Activated T-cell treated with anti-CD3 and anti-CD28 coated beads, Interleukin-2, amount 50 U/mL, for 24 hours (primary cell): ENCODE results near the gene TMPRSS5.

ENCODE experiments used
- DNase-seq: peaks from one replicate; pipeline ENCODE4 v3.0.0-alpha.2; 2020
- H3K27ac Mint-ChIP-seq: 2 replicates; pipeline ENCODE4 v1.8.0; 2020; ENCODE audit warnings: mild to moderate bottlenecking, mixed read lengths
- H3K27me3 Mint-ChIP-seq: 2 replicates; pipeline ENCODE4 v1.8.0; 2020; ENCODE audit warnings: mixed read lengths
- H3K36me3 Mint-ChIP-seq: 2 replicates; pipeline ENCODE4 v1.8.0; 2020; ENCODE audit warnings: low read depth, mixed read lengths
- H3K4me1 Mint-ChIP-seq: 2 replicates; pipeline ENCODE4 v1.8.0; 2020; ENCODE audit warnings: low read depth, mixed read lengths
- H3K4me3 Mint-ChIP-seq: 2 replicates; pipeline ENCODE4 v1.8.0; 2020; ENCODE audit warnings: mild to moderate bottlenecking, moderate library complexity, mixed read lengths
- H3K9me3 Mint-ChIP-seq: 2 replicates; pipeline ENCODE4 v1.8.0; 2020; ENCODE audit warnings: mixed read lengths

TMPRSS5 gene

GRCh38 chr11:113667801-113668200 lies 38.3 kb downstream of the TMPRSS5 start:
- Mint-ChIP-seq H3K27ac (no peak overlapping the region), H3K4me3 (no peak overlapping the region), H3K4me1 (no peaks in the 10 kb centered on the region), H3K36me3 (no peaks in the 10 kb centered on the region), H3K27me3 (peaks cover 12% of the 10 kb centered on the region), H3K9me3 (peaks cover 5% of the 10 kb centered on the region)
- DNase-seq = no peak

- peaks cover 5% of the 10 kb centered on the region for H3K9me3 Mint-ChIP-seq
- DNase-seq = no peak
- peaks cover 11% of the 10 kb centered on the region for H3K27me3 Mint-ChIP-seq
- H3K36me3 Mint-ChIP-seq = no peaks in the 10 kb centered on the region
- H3K4me3 Mint-ChIP-seq = no peak overlapping the region
- no peak overlapping the region for H3K27ac Mint-ChIP-seq
- no peaks in the 10 kb centered on the region for H3K4me1 Mint-ChIP-seq
Observed at GRCh38 chr11:113666584-113666983, 39.5 kb downstream of the TMPRSS5 start.

- H3K9me3 Mint-ChIP-seq = peaks cover 5% of the 10 kb centered on the region
- H3K27ac Mint-ChIP-seq = no peak overlapping the region
- H3K36me3 Mint-ChIP-seq = no peaks in the 10 kb centered on the region
- no peak overlapping the region for H3K4me3 Mint-ChIP-seq
- DNase-seq = no peak
- no peaks in the 10 kb centered on the region for H3K4me1 Mint-ChIP-seq
- H3K27me3 Mint-ChIP-seq = peaks cover 11% of the 10 kb centered on the region
Observed at GRCh38 chr11:113664981-113665710, 41.0 kb downstream of the TMPRSS5 start.

GRCh38 chr11:113664069-113664980 lies 41.8 kb downstream of the TMPRSS5 start:
- no peak for DNase-seq
- no peak overlapping the region for H3K4me3 Mint-ChIP-seq
- H3K27me3 Mint-ChIP-seq = peaks cover 9% of the 10 kb centered on the region
- no peaks in the 10 kb centered on the region for H3K36me3 Mint-ChIP-seq
- no peaks in the 10 kb centered on the region for H3K4me1 Mint-ChIP-seq
- H3K9me3 Mint-ChIP-seq = peaks cover 5% of the 10 kb centered on the region
- H3K27ac Mint-ChIP-seq = no peak overlapping the region

- no peak for DNase-seq
- Mint-ChIP-seq H3K4me3 (no peak overlapping the region), H3K27me3 (peaks cover 5% of the 10 kb centered on the region), H3K9me3 (peaks cover 5% of the 10 kb centered on the region), H3K4me1 (no peaks in the 10 kb centered on the region), H3K27ac (no peak overlapping the region), H3K36me3 (no peaks in the 10 kb centered on the region)
Observed at GRCh38 chr11:113663567-113663966, 42.5 kb downstream of the TMPRSS5 start.

GRCh38 chr11:113655771-113656170 lies 50.3 kb downstream of the TMPRSS5 start:
- no peak overlapping the region for H3K27ac Mint-ChIP-seq

GRCh38 chr11:113651023-113651422 lies 55.1 kb downstream of the TMPRSS5 start:
- Mint-ChIP-seq H3K27ac (no peak overlapping the region), H3K9me3 (no peaks in the 10 kb centered on the region), H3K4me1 (no peaks in the 10 kb centered on the region), H3K36me3 (no peaks in the 10 kb centered on the region), H3K4me3 (no peak overlapping the region), H3K27me3 (peaks cover 27% of the 10 kb centered on the region)
- DNase-seq = no peak

More at GRCh38 chr11:113655771-113656170, 50.3 kb downstream of the TMPRSS5 start:
- H3K9me3 Mint-ChIP-seq = peaks cover 3% of the 10 kb centered on the region
- no peaks in the 10 kb centered on the region for H3K36me3 Mint-ChIP-seq
- no peak for DNase-seq
- peaks cover 24% of the 10 kb centered on the region for H3K27me3 Mint-ChIP-seq
- H3K4me1 Mint-ChIP-seq = no peaks in the 10 kb centered on the region
- no peak overlapping the region for H3K4me3 Mint-ChIP-seq

GRCh38 chr11:113649311-113649710 lies 56.8 kb downstream of the TMPRSS5 start:
- Mint-ChIP-seq H3K4me3 (no peak overlapping the region), H3K36me3 (no peaks in the 10 kb centered on the region), H3K4me1 (no peaks in the 10 kb centered on the region), H3K9me3 (no peaks in the 10 kb centered on the region), H3K27ac (no peak overlapping the region), H3K27me3 (peaks cover 27% of the 10 kb centered on the region)
- DNase-seq = no peak

- H3K4me3 Mint-ChIP-seq = no peak overlapping the region
- no peak overlapping the region for H3K27ac Mint-ChIP-seq
- DNase-seq = no peak
- no peaks in the 10 kb centered on the region for H3K9me3 Mint-ChIP-seq
- peaks cover 23% of the 10 kb centered on the region for H3K27me3 Mint-ChIP-seq
- H3K4me1 Mint-ChIP-seq = no peaks in the 10 kb centered on the region
- no peaks in the 10 kb centered on the region for H3K36me3 Mint-ChIP-seq
Observed at GRCh38 chr11:113647856-113648255, 58.3 kb downstream of the TMPRSS5 start.

- Mint-ChIP-seq H3K27ac (no peak overlapping the region), H3K4me3 (no peak overlapping the region)
- DNase-seq = no peak
Observed at GRCh38 chr11:113647108-113647507, 59.0 kb downstream of the TMPRSS5 start.

GRCh38 chr11:113645593-113646349 lies 60.3 kb downstream of the TMPRSS5 start:
- H3K27ac Mint-ChIP-seq = no peak overlapping the region
- no peak overlapping the region for H3K4me3 Mint-ChIP-seq
- H3K9me3 Mint-ChIP-seq = no peaks in the 10 kb centered on the region
- no peak for DNase-seq
- H3K27me3 Mint-ChIP-seq = peaks cover 17% of the 10 kb centered on the region
- H3K36me3 Mint-ChIP-seq = no peaks in the 10 kb centered on the region
- H3K4me1 Mint-ChIP-seq = no peaks in the 10 kb centered on the region

More at GRCh38 chr11:113647108-113647507, 59.0 kb downstream of the TMPRSS5 start:
- no peaks in the 10 kb centered on the region for H3K36me3 Mint-ChIP-seq
- peaks cover 19% of the 10 kb centered on the region for H3K27me3 Mint-ChIP-seq
- H3K9me3 Mint-ChIP-seq = no peaks in the 10 kb centered on the region
- no peaks in the 10 kb centered on the region for H3K4me1 Mint-ChIP-seq

- DNase-seq = no peak
- H3K4me3 Mint-ChIP-seq = no peak overlapping the region
- H3K27ac Mint-ChIP-seq = no peak overlapping the region
- no peaks in the 10 kb centered on the region for H3K36me3 Mint-ChIP-seq
- H3K9me3 Mint-ChIP-seq = no peaks in the 10 kb centered on the region
- no peaks in the 10 kb centered on the region for H3K4me1 Mint-ChIP-seq
- H3K27me3 Mint-ChIP-seq = peaks cover 17% of the 10 kb centered on the region
Observed at GRCh38 chr11:113644605-113645004, 61.5 kb downstream of the TMPRSS5 start.

GRCh38 chr11:113643701-113644100 lies 62.4 kb downstream of the TMPRSS5 start:
- Mint-ChIP-seq H3K36me3 (no peaks in the 10 kb centered on the region), H3K4me3 (no peak overlapping the region), H3K9me3 (no peaks in the 10 kb centered on the region), H3K4me1 (no peaks in the 10 kb centered on the region), H3K27me3 (peaks cover 17% of the 10 kb centered on the region), H3K27ac (no peak overlapping the region)
- DNase-seq = no peak

- peaks cover 21% of the 10 kb centered on the region for H3K27me3 Mint-ChIP-seq
- no peaks in the 10 kb centered on the region for H3K36me3 Mint-ChIP-seq
- no peak overlapping the region for H3K27ac Mint-ChIP-seq
- H3K4me3 Mint-ChIP-seq = no peak overlapping the region
- DNase-seq = no peak
- H3K4me1 Mint-ChIP-seq = no peaks in the 10 kb centered on the region
- H3K9me3 Mint-ChIP-seq = no peaks in the 10 kb centered on the region
Observed at GRCh38 chr11:113643006-113643585, 63.0 kb downstream of the TMPRSS5 start.
